ENCODE measurements around the gene CEP131.
A peak's percentile ranks its signal among the peaks of the same experiment; 100 is the strongest.

The CEP131 gene

GRCh38 chr17:81161972-81162371 lies 60.8 kb downstream of the CEP131 start (continued):
- TF ChIP-seq ZNF488 (tag by site-specific recombination; IDR thresholded peaks at IDR 0.05) = no peak

GRCh38 chr17:81161536-81161935 lies 61.2 kb downstream of the CEP131 start:
- H3K4me1 ChIP-seq (ENCODE audit: control insufficient read depth, insufficient read depth, low read length) = peaks cover 2% of the 10 kb centered on the region; the same call in 1 of the 2 replicates
- H3K4me3 ChIP-seq (ENCODE audit: low read depth, low read length) = no peak overlapping the region
- H3K36me3 ChIP-seq (ENCODE audit: control insufficient read depth in 2 of 2, insufficient read depth in 1 of 2, low read length in 2 of 2) = no peaks in the 10 kb centered on the region
- no peak overlapping the region for H3K27ac ChIP-seq (ENCODE audit: extremely low read depth, low read depth, low read length)
- TF ChIP-seq ZNF768 (tag by site-specific recombination; IDR thresholded peaks at IDR 0.05) = 0 out of 2 replicates have a peak, but pooled peaks have one; percentile 44
- no peak for TF ChIP-seq ZBTB48 (tag by site-specific recombination; IDR thresholded peaks at IDR 0.05)
- ChIA-PET POLR2A (no interaction called here), CTCF (no interaction called here)
- no peaks in the 10 kb centered on the region for H3K9me3 ChIP-seq (ENCODE audit: control insufficient read depth, insufficient read depth, low read depth, low read length)

- Histone ChIP-seq H3K4me3 (ENCODE audit: low read depth, low read length) (no peak overlapping the region), H3K4me1 (ENCODE audit: control insufficient read depth, insufficient read depth, low read length) (peaks cover 2% of the 10 kb centered on the region; the same call in 1 of the 2 replicates), H3K27ac (ENCODE audit: extremely low read depth, low read depth, low read length) (0 out of 2 replicates have a peak overlapping the region, but pooled peaks have one; percentile 24), H3K9me3 (ENCODE audit: control insufficient read depth, insufficient read depth, low read depth, low read length) (no peaks in the 10 kb centered on the region), H3K36me3 (ENCODE audit: control insufficient read depth in 2 of 2, insufficient read depth in 1 of 2, low read length in 2 of 2) (no peaks in the 10 kb centered on the region)
- CTCF ChIA-PET = no interaction called here
- POLR2A ChIA-PET = no interaction called here
- TF ChIP-seq ATF2 (tag by site-specific recombination; IDR thresholded peaks at IDR 0.05; ENCODE audit: low read depth) = no peak
- TF ChIP-seq ZNF488 (tag by site-specific recombination; IDR thresholded peaks at IDR 0.05) = no peak
- no peak for TF ChIP-seq ZFP37 (tag by site-specific recombination; IDR thresholded peaks at IDR 0.05)
- no peak for TF ChIP-seq ZNF26 (tag by site-specific recombination; IDR thresholded peaks at IDR 0.05)
- no peak for TF ChIP-seq ZNF391 (tag by site-specific recombination; IDR thresholded peaks at IDR 0.05; ENCODE audit: borderline replicate concordance, low read depth)
- TF ChIP-seq YY2 (tag by site-specific recombination; IDR thresholded peaks at IDR 0.05) = no peak
- TF ChIP-seq ZNF513 (tag by site-specific recombination; IDR thresholded peaks at IDR 0.05) = no peak
- TF ChIP-seq ZNF664 (tag by site-specific recombination; IDR thresholded peaks at IDR 0.05) = no peak
- TF ChIP-seq ZNF302 (tag by site-specific recombination; IDR thresholded peaks at IDR 0.05; ENCODE audit: low read depth) = no peak
- no peak for TF ChIP-seq ZNF510 (tag by site-specific recombination; IDR thresholded peaks at IDR 0.05; ENCODE audit: insufficient replicate concordance)
- no peak for TF ChIP-seq ZFHX2 (tag by site-specific recombination; conservative IDR thresholded peaks at IDR 0.05)
- no peak for TF ChIP-seq SCRT2 (tag by site-specific recombination; IDR thresholded peaks at IDR 0.05)
- no peak for TF ChIP-seq ZNF175 (tag by site-specific recombination; IDR thresholded peaks at IDR 0.05)
- no peak for TF ChIP-seq ZBTB11 (tag by site-specific recombination; conservative IDR thresholded peaks at IDR 0.05; ENCODE audit: low read depth)
- TF ChIP-seq ZBTB26 (tag by site-specific recombination; optimal IDR thresholded peaks at IDR 0.05) = no peak
- no peak for TF ChIP-seq ZNF292 (tag by site-specific recombination; IDR thresholded peaks at IDR 0.05; ENCODE audit: borderline replicate concordance, low read depth)
These were observed 61.9 kb downstream of the CEP131 start for GRCh38 chr17:81160747-81161453.
